ENCODE results near the gene CFAP161. TPM values are rescaled to one million over a fixed set of nuclear protein-coding genes. Genes with fewer than 3 reads are reported as not detected.

Gene CFAP161
- polyA plus RNA-seq, 1 of the 3 experiments (the other 2 are of a cell fraction): 0.03 TPM

DNA sequence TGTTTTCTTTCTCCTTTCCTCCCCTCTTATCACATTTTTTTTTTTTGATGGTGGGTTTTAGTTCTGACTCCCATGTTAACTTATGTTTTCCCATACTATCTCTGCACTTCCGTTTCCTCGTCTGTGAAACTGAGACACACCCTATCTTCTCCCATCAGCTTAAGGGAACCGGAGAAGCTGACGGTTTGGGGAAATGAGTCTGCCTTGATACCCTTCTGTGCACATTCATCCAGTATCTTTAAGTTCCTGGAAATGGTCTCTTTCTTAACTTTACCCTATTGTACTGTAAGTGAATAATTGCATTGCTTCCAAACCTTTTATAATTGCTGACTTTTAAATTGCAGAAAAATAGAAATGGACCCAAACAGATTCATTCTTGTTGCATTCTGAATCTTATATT is 26.2 kb upstream of the CFAP161 start:
- no peaks in the 10 kb centered on the region for H3K9me3 ChIP-seq
- H3K9me2 ChIP-seq: no peaks in the 10 kb centered on the region
- H3F3A ChIP-seq (replicated peaks; ENCODE audit: insufficient read depth): no peaks in the 10 kb centered on the region
- no peaks in the 10 kb centered on the region for H3K79me2 ChIP-seq (ENCODE audit: insufficient read depth)
- ChIA-PET CTCF (interaction anchor here (0.6 to 20.1 kb wide), 11 partner anchors 15 to 293 kb away, joined by 3 to 451 read pairs (median 6); no protein-coding TSS in a partner anchor), POLR2A (interaction anchor here (1.1 kb wide), 1 partner anchor 158 kb away, joined by 3 read pairs; no protein-coding TSS in a partner anchor)
- H3K36me3 ChIP-seq (replicated peaks in 1 of 2; ENCODE audit: control insufficient read depth in 1 of 2, insufficient read depth in 2 of 2, low read length in 1 of 2): no peaks in the 10 kb centered on the region
- TF ChIP-seq MEF2A (IDR thresholded peaks at IDR 0.05; ENCODE audit: borderline replicate concordance, low read depth) (no peak), TAF1 (IDR thresholded peaks at IDR 0.05; ENCODE audit: borderline replicate concordance, low read depth, low read length) (no peak), NRF1 (IDR thresholded peaks at IDR 0.05; ENCODE audit: low read depth, low read length) (no peak), SMC3 (IDR thresholded peaks at IDR 0.05; ENCODE audit: low read depth, low read length) (no peak), JUND (IDR thresholded peaks at IDR 0.05) (no peak), MXI1 (IDR thresholded peaks at IDR 0.05; ENCODE audit: low read depth, low read length) (no peak)
- TF ChIP-seq, protein P1, sequence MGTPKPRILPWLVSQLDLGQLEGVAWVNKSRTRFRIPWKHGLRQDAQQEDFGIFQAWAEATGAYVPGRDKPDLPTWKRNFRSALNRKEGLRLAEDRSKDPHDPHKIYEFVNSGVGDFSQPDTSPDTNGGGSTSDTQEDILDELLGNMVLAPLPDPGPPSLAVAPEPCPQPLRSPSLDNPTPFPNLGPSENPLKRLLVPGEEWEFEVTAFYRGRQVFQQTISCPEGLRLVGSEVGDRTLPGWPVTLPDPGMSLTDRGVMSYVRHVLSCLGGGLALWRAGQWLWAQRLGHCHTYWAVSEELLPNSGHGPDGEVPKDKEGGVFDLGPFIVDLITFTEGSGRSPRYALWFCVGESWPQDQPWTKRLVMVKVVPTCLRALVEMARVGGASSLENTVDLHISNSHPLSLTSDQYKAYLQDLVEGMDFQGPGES (IDR thresholded peaks at IDR 0.05; ENCODE audit: low read depth, low read length): no peak
- TF ChIP-seq, protein P2, sequence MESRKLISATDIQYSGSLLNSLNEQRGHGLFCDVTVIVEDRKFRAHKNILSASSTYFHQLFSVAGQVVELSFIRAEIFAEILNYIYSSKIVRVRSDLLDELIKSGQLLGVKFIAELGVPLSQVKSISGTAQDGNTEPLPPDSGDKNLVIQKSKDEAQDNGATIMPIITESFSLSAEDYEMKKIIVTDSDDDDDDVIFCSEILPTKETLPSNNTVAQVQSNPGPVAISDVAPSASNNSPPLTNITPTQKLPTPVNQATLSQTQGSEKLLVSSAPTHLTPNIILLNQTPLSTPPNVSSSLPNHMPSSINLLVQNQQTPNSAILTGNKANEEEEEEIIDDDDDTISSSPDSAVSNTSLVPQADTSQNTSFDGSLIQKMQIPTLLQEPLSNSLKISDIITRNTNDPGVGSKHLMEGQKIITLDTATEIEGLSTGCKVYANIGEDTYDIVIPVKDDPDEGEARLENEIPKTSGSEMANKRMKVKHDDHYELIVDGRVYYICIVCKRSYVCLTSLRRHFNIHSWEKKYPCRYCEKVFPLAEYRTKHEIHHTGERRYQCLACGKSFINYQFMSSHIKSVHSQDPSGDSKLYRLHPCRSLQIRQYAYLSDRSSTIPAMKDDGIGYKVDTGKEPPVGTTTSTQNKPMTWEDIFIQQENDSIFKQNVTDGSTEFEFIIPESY (IDR thresholded peaks at IDR 0.05; ENCODE audit: borderline replicate concordance, low read depth): no peak
- H4K20me1 ChIP-seq (ENCODE audit: insufficient read depth): no peaks in the 10 kb centered on the region
- H3K4me1 ChIP-seq (ENCODE audit: control insufficient read depth in 1 of 2, insufficient read depth in 2 of 2, low read depth in 1 of 2, low read length in 1 of 2): no peaks in the 10 kb centered on the region
- no peak overlapping the region for H3K4me2 ChIP-seq
- no peak overlapping the region for H3K9ac ChIP-seq
- 83% methylated on average over 4 of the region's 4 CpGs for WGBS (ENCODE audit: low lambda C conversion rate)
- no peak for DNase-seq
- H3K27me3 ChIP-seq (ENCODE audit: insufficient read depth): peaks cover 5% of the 10 kb centered on the region; the same call in 1 of the 2 replicates
- no peak overlapping the region for H2AFZ ChIP-seq (ENCODE audit: low read depth)
- H3K4me3 ChIP-seq (ENCODE audit: low read depth in 2 of 2, low read length in 1 of 2): no peak overlapping the region
- no peak overlapping the region for H3K27ac ChIP-seq (ENCODE audit: low read depth in 2 of 2, low read length in 1 of 2)

DNA sequence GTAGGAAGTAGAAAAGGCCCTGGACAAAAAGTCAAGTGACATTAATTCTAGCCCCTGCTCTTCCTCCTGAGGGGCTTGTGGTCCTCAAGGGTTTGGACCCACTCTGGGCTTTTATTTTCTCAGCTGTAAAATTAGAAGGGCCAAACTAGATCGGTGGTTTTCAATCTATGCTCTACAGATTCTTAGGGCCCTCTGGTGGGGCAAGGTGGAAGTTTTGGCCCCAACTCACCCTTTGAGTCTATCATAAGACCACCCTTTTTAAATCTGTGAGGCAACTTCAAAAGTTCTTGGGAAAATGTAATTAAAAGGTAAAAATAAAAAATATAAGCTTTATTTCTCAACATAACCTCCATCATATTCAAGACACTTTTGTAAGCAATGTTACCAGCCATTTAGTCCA is 25.6 kb upstream of the CFAP161 start:
- DNase-seq: peak; percentile 29
- no peak overlapping the region for H2AFZ ChIP-seq (ENCODE audit: low read depth)
- peaks cover 5% of the 10 kb centered on the region; the same call in 1 of the 2 replicates for H3K27me3 ChIP-seq (ENCODE audit: insufficient read depth)
- H3K36me3 ChIP-seq (replicated peaks in 1 of 2; ENCODE audit: control insufficient read depth in 1 of 2, insufficient read depth in 2 of 2, low read length in 1 of 2): no peaks in the 10 kb centered on the region
- H3K9ac ChIP-seq: no peak overlapping the region
- H3K4me3 ChIP-seq (ENCODE audit: low read depth in 2 of 2, low read length in 1 of 2): no peak overlapping the region
- H3F3A ChIP-seq (replicated peaks; ENCODE audit: insufficient read depth): no peaks in the 10 kb centered on the region
- no peaks in the 10 kb centered on the region for H3K79me2 ChIP-seq (ENCODE audit: insufficient read depth)
- TF ChIP-seq FOSL2 (IDR thresholded peaks at IDR 0.05; ENCODE audit: borderline replicate concordance, low read depth) (no peak), RAD21 (IDR thresholded peaks at IDR 0.05; ENCODE audit: low read length) (peak; percentile 36; the same call in 1 of the 2 replicates), EP300 (IDR thresholded peaks at IDR 0.05; ENCODE audit: borderline replicate concordance in 1 of 2, low read depth in 1 of 2, low read length in 1 of 2) (no peak)
- TF ChIP-seq, protein P3, sequence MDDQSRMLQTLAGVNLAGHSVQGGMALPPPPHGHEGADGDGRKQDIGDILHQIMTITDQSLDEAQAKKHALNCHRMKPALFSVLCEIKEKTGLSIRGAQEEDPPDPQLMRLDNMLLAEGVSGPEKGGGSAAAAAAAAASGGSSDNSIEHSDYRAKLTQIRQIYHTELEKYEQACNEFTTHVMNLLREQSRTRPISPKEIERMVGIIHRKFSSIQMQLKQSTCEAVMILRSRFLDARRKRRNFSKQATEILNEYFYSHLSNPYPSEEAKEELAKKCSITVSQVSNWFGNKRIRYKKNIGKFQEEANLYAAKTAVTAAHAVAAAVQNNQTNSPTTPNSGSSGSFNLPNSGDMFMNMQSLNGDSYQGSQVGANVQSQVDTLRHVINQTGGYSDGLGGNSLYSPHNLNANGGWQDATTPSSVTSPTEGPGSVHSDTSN (IDR thresholded peaks at IDR 0.05): no peak
- TF ChIP-seq, protein P4, sequence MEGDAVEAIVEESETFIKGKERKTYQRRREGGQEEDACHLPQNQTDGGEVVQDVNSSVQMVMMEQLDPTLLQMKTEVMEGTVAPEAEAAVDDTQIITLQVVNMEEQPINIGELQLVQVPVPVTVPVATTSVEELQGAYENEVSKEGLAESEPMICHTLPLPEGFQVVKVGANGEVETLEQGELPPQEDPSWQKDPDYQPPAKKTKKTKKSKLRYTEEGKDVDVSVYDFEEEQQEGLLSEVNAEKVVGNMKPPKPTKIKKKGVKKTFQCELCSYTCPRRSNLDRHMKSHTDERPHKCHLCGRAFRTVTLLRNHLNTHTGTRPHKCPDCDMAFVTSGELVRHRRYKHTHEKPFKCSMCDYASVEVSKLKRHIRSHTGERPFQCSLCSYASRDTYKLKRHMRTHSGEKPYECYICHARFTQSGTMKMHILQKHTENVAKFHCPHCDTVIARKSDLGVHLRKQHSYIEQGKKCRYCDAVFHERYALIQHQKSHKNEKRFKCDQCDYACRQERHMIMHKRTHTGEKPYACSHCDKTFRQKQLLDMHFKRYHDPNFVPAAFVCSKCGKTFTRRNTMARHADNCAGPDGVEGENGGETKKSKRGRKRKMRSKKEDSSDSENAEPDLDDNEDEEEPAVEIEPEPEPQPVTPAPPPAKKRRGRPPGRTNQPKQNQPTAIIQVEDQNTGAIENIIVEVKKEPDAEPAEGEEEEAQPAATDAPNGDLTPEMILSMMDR (IDR thresholded peaks at IDR 0.05): peak; percentile 51
- no peaks in the 10 kb centered on the region for H3K9me2 ChIP-seq
- H3K27ac ChIP-seq (ENCODE audit: low read depth in 2 of 2, low read length in 1 of 2): no peak overlapping the region
- H3K9me3 ChIP-seq: no peaks in the 10 kb centered on the region
- no peaks in the 10 kb centered on the region; a peak in 1 of 4 replicates for H3K4me1 ChIP-seq (ENCODE audit: control insufficient read depth in 1 of 2, insufficient read depth in 2 of 2, low read depth in 1 of 2, low read length in 1 of 2)
- CTCF ChIA-PET: interaction anchor here (0.7 to 20.1 kb wide), 13 partner anchors 10 to 292 kb away, joined by 3 to 451 read pairs (median 5); no protein-coding TSS in a partner anchor
- H3K4me2 ChIP-seq: no peak overlapping the region
- WGBS (ENCODE audit: low lambda C conversion rate): 13% methylated on average over 1 of the region's 1 CpG
- POLR2A ChIA-PET: interaction anchor here (1.1 kb wide), 1 partner anchor 158 kb away, joined by 3 read pairs; no protein-coding TSS in a partner anchor
- H4K20me1 ChIP-seq (ENCODE audit: insufficient read depth): no peaks in the 10 kb centered on the region

All from SK-N-SH (cell line).